ENCODE results near the gene BPIFA1.

Gene BPIFA1

GRCh38 chr20:33273117-33273851, 37.5 kb downstream of the BPIFA1 start:
- no peaks in the 10 kb centered on the region for H3K27me3 ChIP-seq (ENCODE audit: control insufficient read depth, insufficient read depth, low read length)
- H3K36me3 ChIP-seq (ENCODE audit: control insufficient read depth, insufficient read depth, low read length), result no peaks in the 10 kb centered on the region
- H3K4me1 ChIP-seq, result peaks cover 27% of the 10 kb centered on the region
- TF ChIP-seq CTCF (IDR thresholded peaks at IDR 0.05), result no peak
- no peaks in the 10 kb centered on the region for H3K79me2 ChIP-seq
- H3K9me3 ChIP-seq (ENCODE audit: control insufficient read depth, low read length), result no peaks in the 10 kb centered on the region
- no peak overlapping the region for H2AFZ ChIP-seq
- no peak overlapping the region for H3K4me2 ChIP-seq (ENCODE audit: low read length)
- H3K27ac ChIP-seq, result no peak overlapping the region
- H3K4me3 ChIP-seq (ENCODE audit: low read depth, low read length), result no peak overlapping the region
- H3K9ac ChIP-seq, result no peak overlapping the region

DNA sequence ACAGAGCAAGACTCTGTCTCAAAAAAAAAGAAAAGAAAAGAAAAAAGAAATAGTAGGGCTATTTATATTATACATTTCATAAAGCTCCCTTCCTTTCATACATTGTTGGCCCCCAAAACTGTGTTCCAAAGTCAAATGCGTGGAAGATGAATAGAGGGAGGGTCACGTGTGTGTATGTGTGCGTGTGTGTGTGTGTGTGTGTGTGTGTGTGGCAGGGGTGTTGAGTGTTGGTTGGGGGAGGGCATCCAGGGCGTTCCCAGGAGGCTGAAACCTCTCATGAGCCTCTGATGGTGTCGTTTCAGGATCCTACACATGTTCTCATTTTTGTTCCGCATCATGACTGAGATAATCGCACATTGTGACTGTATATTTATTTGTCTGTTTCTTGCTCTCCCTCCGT, 39.4 kb downstream of the BPIFA1 start:
- Histone ChIP-seq H3K79me2 (no peaks in the 10 kb centered on the region), H3K27ac (no peak overlapping the region), H3K4me2 (ENCODE audit: low read length) (no peak overlapping the region), H3K4me3 (ENCODE audit: low read depth, low read length) (no peak overlapping the region), H3K27me3 (ENCODE audit: control insufficient read depth, insufficient read depth, low read length) (no peaks in the 10 kb centered on the region), H3K36me3 (ENCODE audit: control insufficient read depth, insufficient read depth, low read length) (no peaks in the 10 kb centered on the region), H3K4me1 (peaks cover 46% of the 10 kb centered on the region), H3K9me3 (ENCODE audit: control insufficient read depth, low read length) (no peaks in the 10 kb centered on the region), H3K9ac (no peak overlapping the region), H2AFZ (no peak overlapping the region)
- TF ChIP-seq CTCF (IDR thresholded peaks at IDR 0.05), result no peak

GRCh38 chr20:33275871-33276270, 40.1 kb downstream of the BPIFA1 start:
- Histone ChIP-seq H3K4me1 (peaks cover 51% of the 10 kb centered on the region), H3K4me2 (ENCODE audit: low read length) (no peak overlapping the region), H3K27ac (no peak overlapping the region), H3K9ac (no peak overlapping the region), H3K27me3 (ENCODE audit: control insufficient read depth, insufficient read depth, low read length) (no peaks in the 10 kb centered on the region), H2AFZ (peak overlapping the region; percentile 61), H3K4me3 (ENCODE audit: low read depth, low read length) (no peak overlapping the region), H3K9me3 (ENCODE audit: control insufficient read depth, low read length) (no peaks in the 10 kb centered on the region), H3K36me3 (ENCODE audit: control insufficient read depth, insufficient read depth, low read length) (no peaks in the 10 kb centered on the region), H3K79me2 (no peaks in the 10 kb centered on the region)
- TF ChIP-seq CTCF (IDR thresholded peaks at IDR 0.05), result no peak

- Histone ChIP-seq H3K4me2 (ENCODE audit: low read length) (no peak overlapping the region), H3K27me3 (ENCODE audit: control insufficient read depth, insufficient read depth, low read length) (no peaks in the 10 kb centered on the region), H2AFZ (peak overlapping the region; percentile 61), H3K9ac (no peak overlapping the region), H3K4me1 (peaks cover 51% of the 10 kb centered on the region), H3K27ac (no peak overlapping the region), H3K79me2 (no peaks in the 10 kb centered on the region), H3K4me3 (ENCODE audit: low read depth, low read length) (no peak overlapping the region), H3K9me3 (ENCODE audit: control insufficient read depth, low read length) (no peaks in the 10 kb centered on the region), H3K36me3 (ENCODE audit: control insufficient read depth, insufficient read depth, low read length) (no peaks in the 10 kb centered on the region)
- no peak for TF ChIP-seq CTCF (IDR thresholded peaks at IDR 0.05)
Measured at GRCh38 chr20:33276303-33277113, 40.7 kb downstream of the BPIFA1 start.
